Panc1 (cell line): ENCODE data around the gene AFG3L2. TPM values are rescaled to one million over a fixed set of nuclear protein-coding genes. Genes with fewer than 3 reads are reported as not detected.
A peak's percentile ranks its signal among the peaks of the same experiment; 100 is the strongest.
"Not testable (repeated sequence)": the region's sequence is repeated elsewhere in the genome, so short reads cannot be mapped to it uniquely, and the experiment has no call there.

Experiments used
- ATAC-seq: fragments of 200-7000 bp; cut with Tn5 transposase; 2 replicates; pipeline ENCODE4 v1.9.1; 2020; ENCODE audit warnings: mild to moderate bottlenecking, moderate library complexity
- BruUV-seq: library from RNA; stranded (reverse); fragments of 400-500 nt; replicated peaks from 2 replicates; lab custom pipeline; 2021; lab: Mats Ljungman, UMichigan
- CTCF ChIA-PET: fragments of 300-600 bp; sonication (Branson Sonifier 250); formaldehyde crosslinking; loops from one replicate; lab custom pipeline; 2022; ENCODE audit warnings: antibody characterized with exemption; lab: Charles Lee
- POLR2A ChIA-PET: fragments of 300-600 bp; sonication (Branson Sonifier 250); formaldehyde crosslinking; loops from one replicate; lab custom pipeline; 2022; ENCODE audit warnings: antibody characterized with exemption; lab: Charles Lee
- DNase-seq: peaks from one replicate; pipeline ENCODE4 v3.0.0-alpha.2; 2010; ENCODE audit warnings: low read depth, low spot score
- H3K27ac ChIP-seq: 2 replicates; pipeline ENCODE4 v1.5.1; 2011; ENCODE audit warnings: mild to moderate bottlenecking, low read length, inconsistent platforms
- H3K27me3 ChIP-seq: fragments of 200-500 bp; sonication (Bioruptor generic); 2 replicates; pipeline ENCODE4 v1.6.0; 2014; ENCODE audit warnings: low read length, inconsistent platforms; ENCODE audit not compliant: control insufficient read depth, insufficient read depth
- H3K36me3 ChIP-seq: fragments of 200-500 bp; sonication (Bioruptor generic); 2 replicates; pipeline ENCODE4 v1.5.1; 2014; ENCODE audit warnings: inconsistent platforms, mild to moderate bottlenecking, low read length, moderate library complexity; ENCODE audit not compliant: control insufficient read depth, insufficient read depth
- H3K4me1 ChIP-seq: 2 replicates; pipeline ENCODE4 v1.5.1; 2011; ENCODE audit warnings: inconsistent platforms, mild to moderate bottlenecking, low read length, moderate library complexity; ENCODE audit not compliant: control insufficient read depth, insufficient read depth
- H3K4me3 ChIP-seq, 2 experiments: 2 replicates each; pipeline ENCODE4 v1.5.1; 2011 to 2012; ENCODE audit warnings: low read depth in 2 of 2, low read length in 2 of 2, mild to moderate bottlenecking in 2 of 2, inconsistent platforms in 1 of 2, moderate library complexity in 1 of 2
- H3K9me3 ChIP-seq: fragments of 200-500 bp; sonication (Bioruptor generic); 2 replicates; pipeline ENCODE4 v1.5.1; 2014; ENCODE audit warnings: low read depth, mild to moderate bottlenecking, inconsistent platforms, low read length, moderate library complexity; ENCODE audit not compliant: control insufficient read depth, insufficient read depth
- POLR2AphosphoS5 ChIP-seq: IDR thresholded peaks from 2 replicates; pipeline ENCODE4 v1.6.1; 2012; ENCODE audit warnings: mild to moderate bottlenecking, low read depth, low read length, moderate library complexity
- SIN3A ChIP-seq: IDR thresholded peaks from 2 replicates; pipeline ENCODE4 v1.6.1; 2012; ENCODE audit warnings: low read depth, mild to moderate bottlenecking, low read length, moderate library complexity, borderline replicate concordance; ENCODE audit not compliant: insufficient read depth
- TCF7L2 ChIP-seq: IDR thresholded peaks from 2 replicates; pipeline ENCODE4 v1.6.1; 2011; ENCODE audit warnings: mild to moderate bottlenecking, low read depth, low read length, inconsistent platforms
- in situ Hi-C: cut with HindIII; loops from 2 replicates; pipeline ENCODE4 v1.10.0; 2016; ENCODE audit warnings: low sequenced_read_pairs, low pct_unique_long_range_greater_than_20kb
- intact Hi-C: fragments of 100-400 bp; cut with micrococcal nuclease; formaldehyde crosslinking; loops from one replicate; pipeline ENCODE4 v1.10.0; 2022; ENCODE audit not compliant: unreplicated experiment
- total RNA-seq: library from RNA; stranded (reverse); gene quantifications from one replicate; pipeline ENCODE4 v1.2.1, GENCODE V29; 2021; ENCODE audit not compliant: unreplicated experiment
- TF ChIP-seq, protein P1 (sequence below), 2 experiments: IDR thresholded peaks; 2 replicates each; pipeline ENCODE4 v1.6.1; 2011 to 2012; ENCODE audit warnings: low read depth in 2 of 2, control low read depth in 1 of 2, low read length in 1 of 2, mild to moderate bottlenecking in 1 of 2, moderate library complexity in 1 of 2; ENCODE audit not compliant: insufficient read depth in 1 of 2
- TF ChIP-seq, protein P2 (sequence below): fragments of 450-650 bp; IDR thresholded peaks from 2 replicates; pipeline ENCODE4 v1.5.1; 2017; ENCODE audit warnings: mild to moderate bottlenecking

Gene AFG3L2
- total RNA-seq, 1 experiment from 2014 or later = 58.0 TPM

DNA sequence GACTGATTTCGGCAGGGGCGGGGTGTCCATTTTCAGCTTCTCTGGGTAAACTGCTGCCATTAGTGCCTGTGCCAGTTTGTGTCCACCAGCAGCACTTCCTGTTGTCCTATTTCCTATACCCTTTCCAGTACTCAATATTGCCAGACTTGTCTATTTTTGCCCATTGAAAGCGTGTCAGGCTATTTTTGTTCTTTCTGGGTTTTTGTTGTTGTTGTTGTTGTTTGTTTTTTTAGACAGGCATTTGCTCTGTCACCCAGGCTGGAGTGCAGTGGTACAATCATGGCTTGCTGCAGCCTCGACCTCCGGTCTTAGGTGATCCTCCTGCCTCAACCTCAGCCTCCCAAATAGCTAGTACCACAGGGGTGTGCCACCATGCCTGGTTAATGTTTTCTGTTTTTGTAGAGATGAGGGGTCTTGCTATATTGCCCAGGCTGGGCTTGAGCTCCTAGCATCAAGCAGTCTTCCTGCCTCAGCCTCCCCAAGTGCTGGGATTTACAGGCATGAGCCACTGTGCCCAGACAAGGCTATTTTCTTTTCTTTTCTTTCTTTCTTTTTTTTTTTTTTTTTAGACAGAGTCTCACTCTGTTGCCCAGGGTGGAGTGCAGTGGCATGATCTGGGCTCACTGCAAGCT is 39.2 kb upstream of the AFG3L2 start:
- Histone ChIP-seq H3K27me3 (no peaks in the 10 kb centered on the region), H3K27ac (no peak overlapping the region), H3K4me3 (no peak overlapping the region), H3K4me1 (peaks cover 4% of the 10 kb centered on the region; the same call in 1 of the 2 replicates), H3K36me3 (no peaks in the 10 kb centered on the region), H3K9me3 (no peaks in the 10 kb centered on the region)
- ChIA-PET CTCF (no interaction called here), POLR2A (no interaction called here)
- ATAC-seq (no peak), DNase-seq (no peak)
- BruUV-seq = no TSS peak
- intact Hi-C loops (no loop called here), in situ Hi-C loops (no loop called here)
- TF ChIP-seq, protein P1, sequence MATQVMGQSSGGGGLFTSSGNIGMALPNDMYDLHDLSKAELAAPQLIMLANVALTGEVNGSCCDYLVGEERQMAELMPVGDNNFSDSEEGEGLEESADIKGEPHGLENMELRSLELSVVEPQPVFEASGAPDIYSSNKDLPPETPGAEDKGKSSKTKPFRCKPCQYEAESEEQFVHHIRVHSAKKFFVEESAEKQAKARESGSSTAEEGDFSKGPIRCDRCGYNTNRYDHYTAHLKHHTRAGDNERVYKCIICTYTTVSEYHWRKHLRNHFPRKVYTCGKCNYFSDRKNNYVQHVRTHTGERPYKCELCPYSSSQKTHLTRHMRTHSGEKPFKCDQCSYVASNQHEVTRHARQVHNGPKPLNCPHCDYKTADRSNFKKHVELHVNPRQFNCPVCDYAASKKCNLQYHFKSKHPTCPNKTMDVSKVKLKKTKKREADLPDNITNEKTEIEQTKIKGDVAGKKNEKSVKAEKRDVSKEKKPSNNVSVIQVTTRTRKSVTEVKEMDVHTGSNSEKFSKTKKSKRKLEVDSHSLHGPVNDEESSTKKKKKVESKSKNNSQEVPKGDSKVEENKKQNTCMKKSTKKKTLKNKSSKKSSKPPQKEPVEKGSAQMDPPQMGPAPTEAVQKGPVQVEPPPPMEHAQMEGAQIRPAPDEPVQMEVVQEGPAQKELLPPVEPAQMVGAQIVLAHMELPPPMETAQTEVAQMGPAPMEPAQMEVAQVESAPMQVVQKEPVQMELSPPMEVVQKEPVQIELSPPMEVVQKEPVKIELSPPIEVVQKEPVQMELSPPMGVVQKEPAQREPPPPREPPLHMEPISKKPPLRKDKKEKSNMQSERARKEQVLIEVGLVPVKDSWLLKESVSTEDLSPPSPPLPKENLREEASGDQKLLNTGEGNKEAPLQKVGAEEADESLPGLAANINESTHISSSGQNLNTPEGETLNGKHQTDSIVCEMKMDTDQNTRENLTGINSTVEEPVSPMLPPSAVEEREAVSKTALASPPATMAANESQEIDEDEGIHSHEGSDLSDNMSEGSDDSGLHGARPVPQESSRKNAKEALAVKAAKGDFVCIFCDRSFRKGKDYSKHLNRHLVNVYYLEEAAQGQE (IDR thresholded peaks at IDR 0.05; ENCODE audit: insufficient read depth in 1 of 2, low read depth in 2 of 2, low read length in 1 of 2) = no peak
- TF ChIP-seq POLR2AphosphoS5 (no peak), SIN3A (no peak), TCF7L2 (no peak)
- TF ChIP-seq, protein P2, sequence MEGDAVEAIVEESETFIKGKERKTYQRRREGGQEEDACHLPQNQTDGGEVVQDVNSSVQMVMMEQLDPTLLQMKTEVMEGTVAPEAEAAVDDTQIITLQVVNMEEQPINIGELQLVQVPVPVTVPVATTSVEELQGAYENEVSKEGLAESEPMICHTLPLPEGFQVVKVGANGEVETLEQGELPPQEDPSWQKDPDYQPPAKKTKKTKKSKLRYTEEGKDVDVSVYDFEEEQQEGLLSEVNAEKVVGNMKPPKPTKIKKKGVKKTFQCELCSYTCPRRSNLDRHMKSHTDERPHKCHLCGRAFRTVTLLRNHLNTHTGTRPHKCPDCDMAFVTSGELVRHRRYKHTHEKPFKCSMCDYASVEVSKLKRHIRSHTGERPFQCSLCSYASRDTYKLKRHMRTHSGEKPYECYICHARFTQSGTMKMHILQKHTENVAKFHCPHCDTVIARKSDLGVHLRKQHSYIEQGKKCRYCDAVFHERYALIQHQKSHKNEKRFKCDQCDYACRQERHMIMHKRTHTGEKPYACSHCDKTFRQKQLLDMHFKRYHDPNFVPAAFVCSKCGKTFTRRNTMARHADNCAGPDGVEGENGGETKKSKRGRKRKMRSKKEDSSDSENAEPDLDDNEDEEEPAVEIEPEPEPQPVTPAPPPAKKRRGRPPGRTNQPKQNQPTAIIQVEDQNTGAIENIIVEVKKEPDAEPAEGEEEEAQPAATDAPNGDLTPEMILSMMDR = no peak

- in situ Hi-C loops (no loop called here), intact Hi-C loops (no loop called here)
- DNase-seq (no peak), ATAC-seq (no peak)
- H3K36me3 ChIP-seq = no peaks in the 10 kb centered on the region
- no peaks in the 10 kb centered on the region for H3K27me3 ChIP-seq
- TF ChIP-seq POLR2AphosphoS5 (no peak), TCF7L2 (no peak)
- TF ChIP-seq, protein P2 = no peak
- no peaks in the 10 kb centered on the region for H3K9me3 ChIP-seq
- peaks cover 7% of the 10 kb centered on the region; the same call in 1 of the 2 replicates for H3K4me1 ChIP-seq
- ChIA-PET POLR2A (no interaction called here), CTCF (no interaction called here)
- no peak overlapping the region for H3K4me3 ChIP-seq
- H3K27ac ChIP-seq = no peak overlapping the region
- BruUV-seq = TSS peak; percentile 59
These were observed 34.4 kb upstream of the AFG3L2 start for GRCh38 chr18:12411456-12411855.

DNA sequence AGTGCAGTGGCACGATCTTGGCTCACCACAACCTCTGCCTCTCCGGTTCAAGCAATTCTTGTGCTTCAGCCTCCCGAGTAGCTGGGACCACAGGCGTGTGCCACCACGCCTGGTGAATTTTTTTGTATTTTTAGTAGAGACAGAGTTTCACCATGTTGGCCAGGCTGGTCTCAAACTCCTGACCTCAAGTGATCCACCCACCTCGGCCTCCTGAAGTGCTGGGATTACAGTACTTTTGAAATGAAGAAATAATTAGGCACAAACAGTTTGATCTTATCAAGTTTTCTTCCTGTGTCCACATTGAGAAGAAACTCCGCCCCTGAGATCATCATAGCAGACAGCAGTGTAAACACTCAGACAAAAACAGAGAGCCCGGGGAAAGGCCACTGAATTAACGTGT is 33.7 kb upstream of the AFG3L2 start:
- POLR2A ChIA-PET, CTCF ChIA-PET: not testable (repeated sequence)

More for the DNA sequence above, 33.7 kb upstream of the AFG3L2 start:
- H3K4me3 ChIP-seq, BruUV-seq, H3K4me1 ChIP-seq, ATAC-seq, H3K36me3 ChIP-seq, H3K27me3 ChIP-seq, intact Hi-C loops, in situ Hi-C loops, DNase-seq, H3K27ac ChIP-seq, H3K9me3 ChIP-seq: not testable (repeated sequence)
